ENCODE data around the gene FOSL2. TPM values are rescaled to one million over a fixed set of nuclear protein-coding genes. Genes with fewer than 3 reads are reported as not detected.

Gene FOSL2
- total RNA-seq, 1 donor from 2014 or later, result 74.9 TPM

- peaks cover 47% of the 10 kb centered on the region for H3K4me1 ChIP-seq
- H3K36me3 ChIP-seq, result no peaks in the 10 kb centered on the region
- no peak overlapping the region for H3K27ac ChIP-seq
- H3K27me3 ChIP-seq (ENCODE audit: low read depth), result no peaks in the 10 kb centered on the region
- no peak for ATAC-seq
- no peaks in the 10 kb centered on the region for H3K9me3 ChIP-seq
- no peak overlapping the region for H3K4me3 ChIP-seq
- DNase-seq, result no peak
- TF ChIP-seq CTCF (IDR thresholded peaks at IDR 0.05), result no peak
- intact Hi-C loops (cut with DNase I), result no loop called here
Observed at GRCh38 chr2:28361991-28362710, 30.5 kb upstream of the FOSL2 start.

GRCh38 chr2:28362991-28363521, 29.6 kb upstream of the FOSL2 start:
- DNase-seq (no peak), ATAC-seq (no peak)
- no peaks in the 10 kb centered on the region for H3K9me3 ChIP-seq
- no peak for TF ChIP-seq CTCF (IDR thresholded peaks at IDR 0.05)
- H3K27ac ChIP-seq, result no peak overlapping the region
- H3K27me3 ChIP-seq (ENCODE audit: low read depth), result no peaks in the 10 kb centered on the region
- peaks cover 50% of the 10 kb centered on the region for H3K4me1 ChIP-seq
- intact Hi-C loops (cut with DNase I), result no loop called here
- no peaks in the 10 kb centered on the region for H3K36me3 ChIP-seq
- no peak overlapping the region for H3K4me3 ChIP-seq

- H3K27me3 ChIP-seq (ENCODE audit: low read depth), result no peaks in the 10 kb centered on the region
- H3K4me3 ChIP-seq, result no peak overlapping the region
- H3K36me3 ChIP-seq, result no peaks in the 10 kb centered on the region
- H3K27ac ChIP-seq, result no peak overlapping the region
- H3K9me3 ChIP-seq, result no peaks in the 10 kb centered on the region
- no peak for TF ChIP-seq CTCF (IDR thresholded peaks at IDR 0.05)
- no peak for DNase-seq
- H3K4me1 ChIP-seq, result peaks cover 46% of the 10 kb centered on the region
- no peak for ATAC-seq
- intact Hi-C loops (cut with DNase I), result no loop called here
Observed at GRCh38 chr2:28363686-28364280, 28.9 kb upstream of the FOSL2 start.

GRCh38 chr2:28364610-28365009, 28.0 kb upstream of the FOSL2 start:
- Histone ChIP-seq H3K27me3 (ENCODE audit: low read depth) (no peaks in the 10 kb centered on the region), H3K4me3 (no peak overlapping the region), H3K36me3 (no peaks in the 10 kb centered on the region), H3K9me3 (no peaks in the 10 kb centered on the region), H3K27ac (no peak overlapping the region), H3K4me1 (peaks cover 38% of the 10 kb centered on the region)
- DNase-seq, result no peak
- no peak for TF ChIP-seq CTCF (IDR thresholded peaks at IDR 0.05)
- intact Hi-C loops (cut with DNase I), result no loop called here
- ATAC-seq, result no peak

GRCh38 chr2:28365158-28365557, 27.5 kb upstream of the FOSL2 start:
- Histone ChIP-seq H3K4me3 (no peak overlapping the region), H3K27ac (no peak overlapping the region), H3K4me1 (peaks cover 32% of the 10 kb centered on the region), H3K36me3 (no peaks in the 10 kb centered on the region), H3K27me3 (ENCODE audit: low read depth) (no peaks in the 10 kb centered on the region), H3K9me3 (no peaks in the 10 kb centered on the region)
- DNase-seq, result no peak
- no peak for ATAC-seq
- intact Hi-C loops (cut with DNase I), result no loop called here
- no peak for TF ChIP-seq CTCF (IDR thresholded peaks at IDR 0.05)

Data from lower lobe of right lung (tissue), 2 donors.